Muscle of back (tissue), 11 donors: ENCODE measurements around the gene SEPTIN2. TPM values are rescaled to one million over a fixed set of nuclear protein-coding genes. Genes with fewer than 3 reads are reported as not detected.
"Not testable (repeated sequence)": the region's sequence is repeated elsewhere in the genome, so short reads cannot be mapped to it uniquely, and the experiment has no call there.

Experiments
- DNase-seq, 3 donors: peaks; one replicate each; pipeline versions ENCODE4 v3.0.0 to v3.0.0-alpha.2; 2013
- polyA plus RNA-seq, 10 donors: library from polyadenylated mRNA; unstranded; fragments of 120-200 nt; gene quantifications; one replicate each; pipeline ENCODE4 v1.2.1, GENCODE V29; 2013; ENCODE audit not compliant: insufficient read length in 10 of 10

The SEPTIN2 gene
- polyA plus RNA-seq, 10 donors = 265 to 384 (median 314) TPM

DNA sequence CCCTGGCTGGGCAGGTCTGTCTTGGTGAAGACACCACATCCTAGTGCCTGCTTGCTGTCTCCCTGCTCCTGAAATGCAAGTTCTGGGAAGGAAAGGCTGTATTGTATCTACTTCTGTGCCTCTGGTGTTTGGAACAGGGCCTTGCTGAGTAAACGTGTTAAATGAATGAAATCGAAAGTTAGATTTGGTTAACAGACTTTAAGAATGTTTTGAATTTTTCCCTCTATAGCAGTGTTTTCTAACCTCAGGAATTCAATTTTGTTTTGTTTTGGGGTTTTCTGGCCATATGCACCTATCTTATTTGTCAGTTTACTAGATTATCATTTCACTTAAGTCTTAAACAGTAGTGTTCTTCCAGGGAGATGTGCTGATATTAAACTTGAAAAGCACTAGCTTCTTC lies 61.1 kb downstream of the SEPTIN2 start:
- DNase-seq = no peak

DNA sequence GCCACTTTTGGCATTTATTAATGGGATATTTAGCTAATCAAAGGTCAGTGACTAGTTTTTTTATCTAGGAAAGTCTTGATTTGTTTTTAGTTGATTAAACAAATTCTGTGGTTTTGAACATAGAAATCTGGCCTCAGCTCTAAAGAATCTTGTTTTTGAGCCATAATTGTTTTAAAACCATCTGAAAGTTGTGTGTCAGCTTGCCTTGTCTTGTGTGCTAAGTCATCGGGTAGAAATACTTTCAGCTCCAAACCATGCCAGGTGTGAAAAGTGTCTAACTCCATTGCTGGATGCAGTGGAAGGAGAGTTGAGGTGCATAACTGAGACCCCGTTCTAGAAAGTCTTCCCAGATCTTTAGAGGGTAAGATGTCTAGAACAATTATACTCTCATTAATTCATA lies 63.1 kb downstream of the SEPTIN2 start:
- no peak for DNase-seq

DNA sequence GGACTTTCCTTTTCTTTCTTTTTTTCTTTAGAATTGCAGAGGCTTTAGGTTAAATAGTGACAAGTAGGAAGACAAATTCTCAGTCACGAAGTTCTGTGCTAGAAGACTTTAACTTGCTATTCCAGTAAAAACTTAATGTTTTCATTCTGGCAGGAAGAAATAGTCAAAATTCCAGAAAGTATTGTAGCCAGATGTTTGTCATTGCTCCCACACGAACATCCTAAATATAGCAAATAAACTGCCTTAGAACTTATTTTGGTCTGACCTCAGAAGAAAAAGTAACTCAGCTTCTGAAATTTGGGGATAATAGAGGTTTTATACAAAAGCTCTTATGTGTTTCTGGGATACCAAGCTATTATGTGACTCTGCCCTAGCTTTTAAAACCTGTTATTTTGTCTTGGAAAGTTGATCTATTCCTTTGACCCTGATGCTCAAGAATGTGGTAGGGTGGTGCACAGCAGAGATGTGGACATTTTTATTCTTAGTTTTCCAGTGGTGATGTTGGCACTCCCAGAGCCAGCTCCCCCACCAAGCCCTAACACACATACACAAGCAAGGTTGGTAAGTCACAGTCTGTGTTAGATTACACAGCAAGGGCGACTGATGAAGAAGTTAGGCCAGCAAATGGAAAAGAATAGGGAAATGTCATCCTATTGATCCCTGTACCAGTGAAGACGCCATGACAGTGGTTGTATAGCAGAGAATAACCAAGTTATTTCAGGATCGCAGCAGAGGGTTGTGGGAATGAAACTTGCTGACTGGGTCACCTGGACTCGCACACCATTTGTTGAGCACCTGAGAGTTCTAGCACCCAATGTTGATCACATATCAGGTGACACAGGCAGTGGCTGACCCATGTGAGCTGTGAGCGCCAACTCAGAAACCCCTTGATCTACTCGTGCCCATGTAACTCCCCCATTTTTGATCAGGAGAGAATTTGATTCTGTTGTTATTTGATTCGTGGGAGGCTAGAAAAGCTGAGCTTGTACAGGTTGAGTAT lies 64.1 kb downstream of the SEPTIN2 start:
- peak; percentile 77 to 85 (median 80) for DNase-seq

DNA sequence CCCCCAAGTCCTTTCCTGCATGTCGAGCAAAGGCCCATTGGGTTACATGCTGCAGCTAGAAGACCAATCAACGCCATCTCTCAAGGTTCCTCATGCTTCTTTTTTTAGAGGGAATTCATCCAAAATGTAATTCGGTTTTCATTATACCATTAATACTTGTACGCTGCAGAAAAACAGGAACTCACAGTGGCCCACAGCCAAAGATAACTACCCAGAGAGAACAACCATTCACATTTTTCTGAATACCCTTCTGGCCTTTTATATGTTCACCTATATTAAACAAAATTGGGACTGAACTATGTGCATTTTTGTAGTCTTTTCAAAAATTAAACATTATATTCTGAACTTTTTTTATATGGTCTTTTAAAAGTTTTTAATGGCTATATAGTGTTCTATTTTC lies 66.1 kb downstream of the SEPTIN2 start:
- DNase-seq = no peak

DNA sequence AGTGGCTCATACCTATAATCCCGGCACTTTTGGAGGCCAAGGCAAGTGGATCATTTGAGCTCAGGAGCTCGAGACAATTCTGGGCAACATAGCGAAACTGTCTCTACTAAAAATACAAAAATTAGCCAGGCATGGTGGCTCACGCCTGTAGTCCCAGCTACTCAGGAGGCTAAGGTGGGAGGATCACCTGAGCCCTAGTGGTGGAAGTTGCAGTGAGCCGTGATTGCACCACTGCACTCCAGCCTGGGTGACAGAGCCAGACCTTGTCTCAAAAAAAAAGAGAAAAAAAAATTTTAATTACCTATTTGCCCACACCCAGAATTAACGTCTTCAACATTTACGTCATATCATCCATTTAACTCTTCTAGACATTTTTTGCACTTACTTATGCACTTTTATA lies 69.7 kb downstream of the SEPTIN2 start:
- not testable (repeated sequence) for DNase-seq

DNA sequence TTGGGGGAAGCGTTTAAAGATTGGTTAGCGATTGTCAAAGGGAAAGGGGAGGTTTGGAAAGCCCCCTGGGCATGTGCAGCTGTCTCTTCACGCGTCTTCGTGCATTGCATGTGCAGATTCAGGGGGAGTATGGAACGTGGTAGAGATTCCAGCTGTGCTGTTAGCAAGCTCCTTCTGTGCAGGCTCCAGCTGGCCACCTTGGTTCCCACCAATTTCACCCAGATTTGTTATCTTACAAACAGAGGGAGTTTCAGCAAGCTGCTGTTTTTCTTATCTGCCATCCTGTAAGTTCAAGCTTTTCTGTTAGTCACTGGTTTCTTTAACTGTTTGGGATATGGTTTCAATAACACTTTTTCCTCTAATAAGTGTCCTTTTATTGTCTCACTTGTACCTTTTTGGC lies 70.8 kb downstream of the SEPTIN2 start:
- peak in 1 of 3 donors; percentile 37 for DNase-seq

DNA sequence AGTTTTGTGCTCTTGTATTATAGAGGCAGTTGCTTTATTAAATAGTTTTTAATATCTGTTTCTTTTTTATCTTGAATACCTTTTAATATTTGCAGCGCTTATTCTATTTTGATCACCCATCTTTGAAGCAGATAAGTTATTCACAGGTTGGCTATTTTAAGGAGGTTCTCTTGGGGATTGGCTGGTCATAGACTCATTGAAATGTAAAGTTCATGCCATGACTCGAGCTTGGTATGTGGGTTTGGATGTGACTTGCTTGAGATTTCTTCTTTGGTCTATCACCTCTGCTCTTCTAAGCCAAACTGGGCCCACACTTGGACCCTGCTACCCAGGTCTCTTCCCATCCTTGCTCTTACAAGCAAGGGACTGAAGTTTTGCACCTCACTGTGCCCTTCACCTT lies 74.0 kb downstream of the SEPTIN2 start:
- DNase-seq = no peak

DNA sequence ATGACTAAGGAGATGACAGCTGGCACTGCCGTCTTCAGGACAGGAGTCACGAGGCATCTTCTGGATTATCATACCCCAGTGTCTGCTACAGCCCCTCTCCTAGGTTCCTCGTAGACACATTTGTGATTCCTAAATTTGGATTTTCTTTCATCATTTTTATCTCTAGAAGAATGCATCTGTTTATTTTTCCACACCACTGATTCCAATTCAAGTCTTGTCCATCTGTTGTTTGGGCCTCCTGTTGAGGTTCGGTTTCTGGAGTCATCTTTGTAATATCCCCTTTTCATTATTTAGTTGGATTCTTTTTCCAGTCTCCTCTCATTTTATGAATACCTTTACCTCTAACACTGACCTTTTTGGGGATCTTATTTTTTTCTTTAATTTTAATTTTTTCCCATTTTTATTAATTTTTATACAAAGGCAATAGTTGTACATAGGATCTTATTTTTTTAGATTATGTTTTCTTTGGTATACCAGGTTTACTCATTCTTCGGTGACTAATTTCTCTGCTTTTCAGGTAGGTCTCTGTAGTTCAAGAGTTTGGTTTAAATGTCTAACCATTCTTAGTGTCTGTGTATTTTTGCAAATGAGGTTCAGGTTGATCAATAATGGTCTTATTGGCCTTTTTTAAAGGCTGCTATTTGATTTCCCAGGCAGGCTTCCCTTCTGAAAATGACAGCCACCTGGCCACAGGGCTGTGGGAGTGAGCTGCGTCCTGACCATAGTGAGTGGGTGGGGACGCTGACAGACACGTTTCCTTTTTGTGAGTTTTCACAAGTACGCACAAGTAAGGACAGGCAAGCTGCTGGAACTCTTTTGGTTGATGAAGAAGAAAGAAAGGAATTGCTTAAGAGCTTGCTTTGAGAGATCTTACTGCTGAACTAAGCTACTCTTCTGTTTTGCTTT lies 74.8 kb downstream of the SEPTIN2 start:
- DNase-seq = no peak

DNA sequence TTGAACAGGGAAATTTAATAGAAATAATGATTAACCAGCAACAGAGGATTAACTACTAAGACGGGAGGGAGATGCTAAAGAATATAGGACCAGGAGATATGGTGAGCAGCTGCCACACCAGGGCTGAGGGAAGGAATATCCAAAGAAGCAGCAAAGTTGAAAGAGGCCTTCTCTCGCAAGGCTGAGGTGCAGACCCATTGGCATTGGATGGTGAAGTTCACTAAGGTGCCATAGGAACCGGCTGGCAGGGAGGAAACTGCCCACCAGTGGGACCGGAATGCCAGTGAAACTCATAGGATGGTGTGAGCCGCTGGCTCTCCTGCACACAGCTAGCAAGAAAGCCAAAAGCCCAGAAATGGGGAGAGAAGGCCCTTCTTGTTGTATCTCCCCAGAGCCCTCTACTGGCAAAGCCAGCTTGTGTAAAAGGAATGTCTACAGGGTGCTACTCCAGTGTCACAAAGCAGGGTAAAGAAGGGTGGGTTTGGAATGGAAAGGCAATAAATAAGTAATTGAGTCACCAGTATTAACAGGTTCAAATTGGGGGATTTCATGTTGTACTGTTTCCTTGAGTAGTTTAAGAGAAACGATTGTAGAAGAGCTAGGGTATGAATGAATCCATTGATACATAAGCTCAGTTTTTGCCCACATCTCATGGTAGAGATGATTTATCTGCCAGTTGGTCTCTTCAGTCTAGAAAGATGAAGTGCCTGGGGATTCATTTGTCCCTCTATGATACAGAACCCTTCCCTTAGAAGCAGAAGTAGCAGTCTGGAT lies 76.4 kb downstream of the SEPTIN2 start:
- no peak for DNase-seq

DNA sequence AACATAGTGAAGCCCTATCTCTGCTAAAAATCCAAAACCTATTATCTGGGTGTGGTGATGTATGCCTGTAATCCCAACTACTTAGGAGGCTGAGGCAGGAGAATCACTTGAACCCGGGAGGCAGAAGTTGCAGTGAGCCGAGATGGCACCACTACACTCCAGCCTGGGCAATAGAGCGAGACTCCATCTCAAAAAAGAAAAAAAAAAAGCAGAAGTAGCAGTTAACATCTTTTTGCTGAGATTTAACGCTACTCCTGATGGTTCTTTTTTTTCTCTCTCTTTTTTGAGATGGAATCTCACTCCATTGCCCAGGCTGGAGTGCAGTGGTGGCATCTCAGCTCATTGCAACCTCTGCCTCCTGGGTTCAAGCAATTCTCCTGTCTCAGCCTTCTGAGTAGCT lies 77.0 kb downstream of the SEPTIN2 start:
- DNase-seq = not testable (repeated sequence)

DNA sequence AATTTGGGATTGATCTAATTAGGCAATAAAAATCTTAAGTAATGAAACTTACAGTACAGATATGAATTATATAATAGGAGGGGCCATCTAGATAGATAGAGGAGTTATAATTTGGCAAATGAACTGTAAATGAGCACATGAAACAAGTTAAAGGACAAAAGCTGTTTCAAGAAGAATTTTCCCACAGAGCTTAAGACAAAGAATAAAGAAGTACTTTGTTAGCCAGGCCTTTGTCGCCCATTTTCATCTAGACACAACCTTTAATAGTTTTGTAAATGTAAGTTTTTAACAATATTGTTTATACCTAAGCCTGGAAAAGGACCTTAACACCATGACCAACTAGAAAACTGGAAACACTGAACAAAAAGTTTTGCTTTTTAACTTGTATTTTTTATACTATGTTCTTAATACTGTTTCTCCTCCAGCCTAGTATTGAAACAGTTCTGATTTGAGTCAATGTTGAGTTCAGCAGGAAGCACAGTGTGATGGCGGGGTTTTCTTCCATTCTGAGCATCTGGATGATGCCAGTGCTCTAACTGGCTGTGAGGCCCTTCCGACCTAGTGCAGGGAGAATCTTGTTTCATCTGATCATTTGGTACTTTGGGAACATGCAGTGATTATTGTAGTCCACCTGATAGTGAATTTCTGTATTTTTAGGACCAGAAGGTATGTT lies 77.9 kb downstream of the SEPTIN2 start:
- DNase-seq = no peak

DNA sequence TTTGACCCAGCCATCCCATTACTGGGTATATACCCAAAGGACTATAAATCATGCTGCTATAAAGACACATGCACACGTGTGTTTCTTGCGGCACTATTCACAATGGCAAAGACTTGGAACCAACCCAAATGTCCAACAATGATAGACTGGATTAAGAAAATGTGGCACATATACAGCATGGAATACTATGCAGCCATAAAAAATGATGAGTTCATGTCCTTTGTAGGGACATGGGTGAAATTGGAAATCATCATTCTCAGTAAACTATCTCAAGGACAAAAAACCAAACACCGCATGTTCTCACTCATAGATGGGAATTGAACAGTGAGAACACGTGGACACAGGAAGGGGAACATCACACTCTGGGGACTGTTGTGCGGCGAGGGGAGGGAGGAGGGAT lies 81.1 kb downstream of the SEPTIN2 start:
- DNase-seq = not testable (repeated sequence)

DNA sequence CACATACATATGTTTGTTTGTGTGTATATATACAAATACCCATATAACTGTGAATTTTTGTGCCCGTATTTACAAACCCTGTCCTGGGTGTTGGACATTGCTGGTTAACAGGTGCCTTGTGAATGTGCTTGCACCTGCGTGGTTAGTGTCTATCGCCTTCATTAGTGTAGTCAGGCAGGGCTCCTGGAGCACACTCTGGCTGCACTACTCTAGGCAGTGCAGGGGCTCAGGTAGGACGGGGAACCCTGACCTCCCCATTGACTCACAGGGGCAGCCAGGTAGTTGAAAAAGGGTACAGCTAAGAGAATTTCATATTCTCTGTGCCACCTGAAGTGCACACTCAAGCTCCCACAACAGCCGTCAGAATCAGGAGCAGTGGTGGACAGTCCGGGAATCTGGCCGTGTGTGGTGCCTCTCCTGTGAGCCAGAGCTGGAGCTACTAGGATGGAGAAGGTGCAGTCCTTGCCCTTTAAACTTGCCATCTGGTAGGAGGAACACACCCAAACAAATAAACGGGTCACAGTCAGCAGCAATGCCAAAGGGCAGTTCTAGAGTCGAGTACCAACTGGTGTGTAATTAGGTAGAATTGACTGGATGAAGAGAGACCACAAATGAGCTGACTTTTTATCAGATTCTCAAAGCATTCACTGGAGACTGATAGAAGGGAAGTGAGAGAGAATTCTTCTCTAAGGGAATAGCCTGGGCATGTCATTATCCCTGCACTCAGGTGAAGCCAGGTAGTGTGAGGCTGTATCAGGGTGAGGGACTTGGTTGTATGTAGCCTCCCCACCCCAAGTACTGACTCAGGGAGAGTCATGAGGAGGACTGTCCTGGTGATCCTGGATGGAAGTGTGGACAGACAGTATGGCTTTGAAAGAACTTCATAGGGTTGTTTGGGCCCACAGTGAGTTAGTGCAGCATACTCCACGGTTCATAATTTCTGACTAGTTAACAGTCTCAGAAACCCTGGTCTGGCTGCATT lies 84.5 kb downstream of the SEPTIN2 start:
- no peak for DNase-seq

Other genes with a start within 250 kb of the SEPTIN2 start
- 10 to 100 TPM; 25.4 to 49.2 (median 32.9) TPM for gene MTERF4, start 213.6 kb upstream of the SEPTIN2 start, polyA plus RNA-seq
- 1 to 10 TPM; 4.1 to 8.3 (median 6.4) TPM for gene PASK, start 166.5 kb upstream of the SEPTIN2 start, polyA plus RNA-seq
- gene PPP1R7, start 165.5 kb upstream of the SEPTIN2 start, polyA plus RNA-seq = 10 to 100 TPM; 62.8 to 85.5 (median 79.6) TPM
- gene ANO7, start 127.2 kb upstream of the SEPTIN2 start, polyA plus RNA-seq = 1 to 10 TPM in 5 of 10 donors, under 1 TPM in 5; 0.66 to 2.0 (median 0.89) TPM
- gene HDLBP, start 253 bp upstream of the SEPTIN2 start, polyA plus RNA-seq = 100 to 1,000 TPM; 325 to 426 (median 361) TPM
- 10 to 100 TPM; 24.8 to 43.7 (median 33.8) TPM for gene FARP2, start 40.4 kb downstream of the SEPTIN2 start, polyA plus RNA-seq
- gene STK25, start 192.7 kb downstream of the SEPTIN2 start, polyA plus RNA-seq = 100 to 1,000 TPM; 242 to 298 (median 267) TPM
- 10 to 100 TPM; 41.3 to 61.7 (median 52.5) TPM for gene BOK, start 242.8 kb downstream of the SEPTIN2 start, polyA plus RNA-seq